Transverse colon (tissue), 4 donors: ENCODE measurements around the gene ENOX1. TPM values are rescaled to one million over a fixed set of nuclear protein-coding genes. Genes with fewer than 3 reads are reported as not detected.

ENCODE experiments used
- DNase-seq: peaks from one replicate; pipeline ENCODE4 v3.0.0-alpha.2; 2019
- H3K27ac ChIP-seq, 4 donors: fragments of 200-600 bp; sonication (generic); 2 replicates each; pipeline ENCODE4 v1.5.1; 2016 to 2018; ENCODE audit warnings: inconsistent platforms in 4 of 4
- H3K27me3 ChIP-seq: fragments of 200-600 bp; sonication (generic); 2 replicates; pipeline ENCODE4 v1.5.1; 2017; ENCODE audit warnings: inconsistent platforms
- H3K36me3 ChIP-seq, 4 donors: fragments of 200-600 bp; sonication (generic); 2 replicates each; pipeline ENCODE4 v1.5.1; 2017 to 2019; ENCODE audit warnings: inconsistent platforms in 4 of 4
- H3K4me1 ChIP-seq, 4 donors: fragments of 200-600 bp; sonication (generic); 2 replicates each; pipeline ENCODE4 v1.5.1; 2017 to 2020; ENCODE audit warnings: inconsistent platforms in 4 of 4
- H3K4me3 ChIP-seq, 4 donors: fragments of 200-600 bp; sonication (generic); 1 replicate in 1 of 4; 2 replicates in 3 of 4; pipeline versions ENCODE4 v1.5.1 to v1.6.1; 2017 to 2019; ENCODE audit warnings: inconsistent platforms in 4 of 4
- H3K9me3 ChIP-seq, 2 donors: fragments of 200-600 bp; sonication (generic); 2 replicates each; pipeline ENCODE4 v1.5.1; 2017 to 2019; ENCODE audit warnings: inconsistent platforms in 2 of 2
- EP300 ChIP-seq: sonication (generic); formaldehyde crosslinking; IDR thresholded peaks from one replicate; pipeline ENCODE4 v1.6.1; 2017; ENCODE audit warnings: antibody characterized with exemption, low read depth
- POLR2A ChIP-seq: fragments of 450-650 bp; IDR thresholded peaks from one replicate; pipeline ENCODE4 v1.6.1; 2016; ENCODE audit warnings: antibody characterized with exemption, mild to moderate bottlenecking, moderate library complexity
- POLR2AphosphoS5 ChIP-seq, 3 donors: sonication (generic); formaldehyde crosslinking; IDR thresholded peaks; one replicate each; pipeline ENCODE4 v1.6.1; 2016; ENCODE audit warnings: antibody characterized with exemption in 3 of 3
- WGBS, 2 donors: methylation state at CpG; one replicate each; pipeline ENCODE4 v1.1.5; 2018; ENCODE audit warnings: low coverage in 1 of 2; 5-methylcytosine and 5-hydroxymethylcytosine counted together
- in situ Hi-C, 4 donors: fragments of 200-750 bp; cut with MboI; loops; one replicate each; pipeline versions ENCODE4 v1.15.0 to v1.15.1; 2017; ENCODE audit warnings: low sequenced_read_pairs in 3 of 4, low pct_ligation_motif_present in 1 of 4, low pct_unique_long_range_greater_than_20kb in 1 of 4
- intact Hi-C: fragments of 100-400 bp; cut with DNase I; formaldehyde crosslinking; loops from one replicate; pipeline ENCODE4 v1.15.1; 2023; ENCODE audit warnings: low total_unique reads
- total RNA-seq, 4 donors: library from RNA; depleted of rRNA; stranded (reverse); fragments of >200 nt; gene quantifications; one replicate each; pipeline ENCODE4 v1.1.0, GENCODE V29; 2016
- TF ChIP-seq, protein P1 (sequence below), 5 experiments: fragments of 200-600 bp in 3 of 5; fragments of 450-650 bp in 2 of 5; sonication (generic) in 3 of 5; IDR thresholded peaks; 1 replicate in 2 of 5; 2 replicates in 3 of 5; pipeline ENCODE4 v1.5.1; 2016 to 2017; ENCODE audit warnings: antibody characterized with exemption in 5 of 5, inconsistent platforms in 3 of 5, mild to moderate bottlenecking in 2 of 5, moderate library complexity in 1 of 5

The ENOX1 gene
- total RNA-seq, 4 donors from 2014 or later, result 1.5 to 6.4 (median 2.2) TPM

DNA sequence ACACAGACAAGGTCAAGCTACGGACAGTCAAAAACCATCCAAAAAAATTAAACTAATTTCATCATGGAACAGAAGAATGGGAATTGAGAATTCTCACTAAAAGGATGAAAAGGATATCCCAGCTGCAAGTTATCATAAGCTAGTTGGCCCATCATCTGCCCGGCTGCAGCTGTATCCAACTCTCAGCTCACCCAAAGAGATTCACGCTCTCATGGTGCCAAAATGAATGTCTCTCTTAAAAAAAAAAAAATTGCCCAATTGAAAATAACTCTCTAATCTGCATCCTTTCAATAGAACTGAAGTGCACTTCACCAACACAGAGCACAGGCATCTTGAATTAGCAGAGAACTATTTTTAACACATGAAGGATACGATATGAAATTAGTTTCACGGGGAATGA lies 20.0 kb downstream of the ENOX1 start:
- Histone ChIP-seq H3K27me3 (no peaks in the 10 kb centered on the region), H3K9me3 (no peaks in the 10 kb centered on the region), H3K4me1 (peaks cover 0 to 6% (median 2%) of the 10 kb centered on the region in 4 donors), H3K27ac (peak overlapping the region; percentile 36 to 74 (median 63)), H3K4me3 (no peak overlapping the region), H3K36me3 (no peaks in the 10 kb centered on the region)
- DNase-seq, result no peak
- in situ Hi-C loops, result no loop called here
- 45 to 62% methylated on average over 5 of the region's 5 CpGs for WGBS, 2 donors
- TF ChIP-seq EP300 (no peak), POLR2AphosphoS5 (IDR thresholded peaks at IDR 0.05) (no peak), POLR2A (no peak)
- TF ChIP-seq, protein P1, sequence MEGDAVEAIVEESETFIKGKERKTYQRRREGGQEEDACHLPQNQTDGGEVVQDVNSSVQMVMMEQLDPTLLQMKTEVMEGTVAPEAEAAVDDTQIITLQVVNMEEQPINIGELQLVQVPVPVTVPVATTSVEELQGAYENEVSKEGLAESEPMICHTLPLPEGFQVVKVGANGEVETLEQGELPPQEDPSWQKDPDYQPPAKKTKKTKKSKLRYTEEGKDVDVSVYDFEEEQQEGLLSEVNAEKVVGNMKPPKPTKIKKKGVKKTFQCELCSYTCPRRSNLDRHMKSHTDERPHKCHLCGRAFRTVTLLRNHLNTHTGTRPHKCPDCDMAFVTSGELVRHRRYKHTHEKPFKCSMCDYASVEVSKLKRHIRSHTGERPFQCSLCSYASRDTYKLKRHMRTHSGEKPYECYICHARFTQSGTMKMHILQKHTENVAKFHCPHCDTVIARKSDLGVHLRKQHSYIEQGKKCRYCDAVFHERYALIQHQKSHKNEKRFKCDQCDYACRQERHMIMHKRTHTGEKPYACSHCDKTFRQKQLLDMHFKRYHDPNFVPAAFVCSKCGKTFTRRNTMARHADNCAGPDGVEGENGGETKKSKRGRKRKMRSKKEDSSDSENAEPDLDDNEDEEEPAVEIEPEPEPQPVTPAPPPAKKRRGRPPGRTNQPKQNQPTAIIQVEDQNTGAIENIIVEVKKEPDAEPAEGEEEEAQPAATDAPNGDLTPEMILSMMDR (IDR thresholded peaks at IDR 0.05), result no peak
- intact Hi-C loops, result no loop called here

DNA sequence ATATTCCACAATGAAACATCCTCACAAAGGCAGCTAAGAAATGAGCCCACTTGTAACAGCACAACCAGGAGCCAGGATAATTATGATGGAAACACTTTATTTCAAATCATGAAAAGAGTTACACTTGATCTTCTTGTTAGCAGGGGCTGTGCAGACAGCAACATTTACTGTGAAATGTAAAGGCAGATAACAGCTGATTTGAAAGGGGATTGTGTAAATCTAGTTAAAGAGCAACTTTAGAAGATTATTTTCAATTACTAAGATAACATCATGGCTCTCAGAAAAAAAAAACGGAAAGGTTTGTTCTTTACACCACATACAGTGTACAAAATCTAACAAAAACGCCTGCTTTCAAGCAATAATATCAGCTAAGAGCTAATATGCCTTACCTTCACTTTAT lies 22.4 kb downstream of the ENOX1 start:
- in situ Hi-C loops, result no loop called here
- H3K9me3 ChIP-seq, result no peaks in the 10 kb centered on the region
- H3K4me1 ChIP-seq, result peaks cover 0 to 6% (median 2%) of the 10 kb centered on the region in 4 donors
- no peaks in the 10 kb centered on the region for H3K36me3 ChIP-seq
- 62 to 64% methylated on average over 2 of the region's 2 CpGs for WGBS, 2 donors
- TF ChIP-seq EP300 (no peak), POLR2AphosphoS5 (IDR thresholded peaks at IDR 0.05) (no peak), POLR2A (no peak)
- TF ChIP-seq, protein P1 (IDR thresholded peaks at IDR 0.05), result no peak
- DNase-seq, result no peak
- peak overlapping the region in 1 of 4 donors; percentile 8 for H3K27ac ChIP-seq
- no peaks in the 10 kb centered on the region for H3K27me3 ChIP-seq
- intact Hi-C loops, result no loop called here
- no peak overlapping the region for H3K4me3 ChIP-seq

- DNase-seq, result no peak
- Histone ChIP-seq H3K4me3 (no peak overlapping the region), H3K36me3 (no peaks in the 10 kb centered on the region), H3K27ac (no peak overlapping the region), H3K9me3 (no peaks in the 10 kb centered on the region), H3K4me1 (peaks cover 0 to 6% (median 2%) of the 10 kb centered on the region in 4 donors), H3K27me3 (no peaks in the 10 kb centered on the region)
- intact Hi-C loops, result no loop called here
- no peak for TF ChIP-seq POLR2A
- no peak for TF ChIP-seq EP300
- TF ChIP-seq POLR2AphosphoS5 (IDR thresholded peaks at IDR 0.05), result no peak
- TF ChIP-seq, protein P1 (IDR thresholded peaks at IDR 0.05), result no peak
- in situ Hi-C loops, result no loop called here
- 72 to 86% methylated on average over 2 to 6 of the region's 6 CpGs for WGBS, 2 donors
Measured at GRCh38 chr13:43763143-43763759, 23.5 kb downstream of the ENOX1 start.

- 63 to 71% methylated on average over 3 to 4 of the region's 4 CpGs for WGBS, 2 donors
- H3K4me3 ChIP-seq, result no peak overlapping the region
- no peaks in the 10 kb centered on the region for H3K27me3 ChIP-seq
- no peaks in the 10 kb centered on the region for H3K9me3 ChIP-seq
- DNase-seq, result no peak
- no peaks in the 10 kb centered on the region for H3K36me3 ChIP-seq
- no peak overlapping the region for H3K27ac ChIP-seq
- TF ChIP-seq POLR2A (no peak), EP300 (no peak), POLR2AphosphoS5 (IDR thresholded peaks at IDR 0.05) (no peak)
- TF ChIP-seq, protein P1 (IDR thresholded peaks at IDR 0.05), result no peak
- intact Hi-C loops (no loop called here), in situ Hi-C loops (no loop called here)
- no peaks in the 10 kb centered on the region for H3K4me1 ChIP-seq
Measured at GRCh38 chr13:43761616-43762315, 25.0 kb downstream of the ENOX1 start.
